Psoas muscle (tissue), 8 donors: ENCODE data around the gene ABLIM1. TPM values are rescaled to one million over a fixed set of nuclear protein-coding genes. Genes with fewer than 3 reads are reported as not detected.
A peak's percentile ranks its signal among the peaks of the same experiment; 100 is the strongest.

Source experiments
- ATAC-seq, 4 donors: fragments of 200-7000 bp; cut with Tn5 transposase; one replicate each; pipeline ENCODE4 v1.9.1; 2020; ENCODE audit warnings: moderate library complexity in 3 of 4, mild to moderate bottlenecking in 2 of 4
- DNase-seq, 2 donors: peaks; one replicate each; pipeline ENCODE4 v3.0.0-alpha.2; 2020
- H3K27ac ChIP-seq: fragments of 200-600 bp; one replicate; pipeline ENCODE4 v1.8.0; 2022
- H3K27me3 ChIP-seq, 3 donors: fragments of 200-600 bp in 1 of 3; one replicate each; pipeline versions ENCODE4 v1.6.1 to v1.8.0; 2013 to 2022; ENCODE audit warnings: low read length in 2 of 3, mild to moderate bottlenecking in 2 of 3, moderate library complexity in 1 of 3; ENCODE audit not compliant: insufficient read depth in 3 of 3
- H3K36me3 ChIP-seq, 2 donors: fragments of 200-600 bp in 1 of 2; one replicate each; pipeline versions ENCODE4 v1.6.1 to v1.8.0; 2013 to 2022; ENCODE audit warnings: low read depth in 1 of 2, mild to moderate bottlenecking in 1 of 2, moderate library complexity in 1 of 2; ENCODE audit not compliant: insufficient read depth in 1 of 2
- H3K4me1 ChIP-seq: fragments of 200-600 bp; one replicate; pipeline ENCODE4 v1.8.0; 2022
- H3K4me3 ChIP-seq: fragments of 200-600 bp; one replicate; pipeline ENCODE4 v1.8.0; 2022; ENCODE audit warnings: mild to moderate bottlenecking
- H3K9me3 ChIP-seq: fragments of 200-600 bp; one replicate; pipeline ENCODE4 v1.8.0; 2022
- WGBS, 3 donors: extraction: QIAGEN DNeasy Blood & Tissue Kit; methylation state at CpG; one replicate each; pipeline versions ENCODE4 v1.1.6 to v1.1.7; 2013; 5-methylcytosine and 5-hydroxymethylcytosine counted together
- intact Hi-C, 2 donors: fragments of 100-400 bp; cut with DNase I; formaldehyde crosslinking; loops; one replicate each; pipeline versions ENCODE4 v1.11.0 to v1.14.2; 2022
- polyA plus RNA-seq, 3 donors: library from polyadenylated mRNA; stranded (reverse); fragments of 200-250 nt; gene quantifications; one replicate each; pipeline ENCODE4 v1.2.3, GENCODE V29; 2013
- total RNA-seq, 4 donors: library from RNA; stranded (reverse); fragmentation: NEBNext Ultra II Directional in 2 of 4; extraction: Animal tissue kit (Norgen Biotek cat#: 25700) in 2 of 4; gene quantifications; one replicate each; pipeline versions ENCODE4 v1.2.1 to v1.2.4, GENCODE V29; 2021 to 2023
- TF ChIP-seq, protein P1 (sequence below): fragments of 200-600 bp; IDR thresholded peaks from one replicate; pipeline ENCODE4 v1.8.0; 2022; ENCODE audit warnings: antibody characterized with exemption
- donor health status: healthy with polysubstance abuse.
- donor health status: DM: no; HTN: no; CAD: no; lungs with moderate emphysema.
- donor health status: Bipolar disorder and iron deficiency.
- donor health status: healthy.
- donor health status: DM: yes; HTN: yes; CAD: no.
- donor health status: DM: no; HTN: no; CAD: no.
- donor health status: DM: no; HTN: no; CAD: no.
- donor health status: DM: yes; HTN: yes; CAD: no.

The ABLIM1 gene
- total and polyA plus RNA-seq, 7 donors, result 15.4 to 183 (median 21.8) TPM

DNA sequence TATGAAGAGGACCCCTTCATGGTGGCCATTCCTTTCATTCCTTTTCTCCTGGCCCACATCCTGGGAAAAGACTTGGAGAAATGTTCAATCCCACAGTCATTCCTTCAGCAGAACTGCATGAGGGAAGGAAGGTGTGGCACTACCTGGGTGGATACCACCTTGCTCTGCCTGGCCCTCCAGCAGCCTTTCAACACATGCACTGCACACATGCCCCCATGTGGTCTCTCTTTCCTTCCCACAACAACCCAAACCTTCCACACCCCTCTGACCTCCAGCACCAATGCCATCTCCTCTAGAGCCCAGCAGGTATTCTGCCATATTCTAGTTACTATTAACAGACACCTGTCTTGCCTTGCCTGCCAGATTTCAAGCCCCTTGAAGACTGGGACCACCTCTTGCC lies 213.3 kb downstream of the ABLIM1 start:
- DNase-seq (no peak), ATAC-seq (no peak)
- peaks cover 0 to 12% of the 10 kb centered on the region in 2 donors for H3K36me3 ChIP-seq
- no peaks in the 10 kb centered on the region for H3K27me3 ChIP-seq
- TF ChIP-seq, protein P1, sequence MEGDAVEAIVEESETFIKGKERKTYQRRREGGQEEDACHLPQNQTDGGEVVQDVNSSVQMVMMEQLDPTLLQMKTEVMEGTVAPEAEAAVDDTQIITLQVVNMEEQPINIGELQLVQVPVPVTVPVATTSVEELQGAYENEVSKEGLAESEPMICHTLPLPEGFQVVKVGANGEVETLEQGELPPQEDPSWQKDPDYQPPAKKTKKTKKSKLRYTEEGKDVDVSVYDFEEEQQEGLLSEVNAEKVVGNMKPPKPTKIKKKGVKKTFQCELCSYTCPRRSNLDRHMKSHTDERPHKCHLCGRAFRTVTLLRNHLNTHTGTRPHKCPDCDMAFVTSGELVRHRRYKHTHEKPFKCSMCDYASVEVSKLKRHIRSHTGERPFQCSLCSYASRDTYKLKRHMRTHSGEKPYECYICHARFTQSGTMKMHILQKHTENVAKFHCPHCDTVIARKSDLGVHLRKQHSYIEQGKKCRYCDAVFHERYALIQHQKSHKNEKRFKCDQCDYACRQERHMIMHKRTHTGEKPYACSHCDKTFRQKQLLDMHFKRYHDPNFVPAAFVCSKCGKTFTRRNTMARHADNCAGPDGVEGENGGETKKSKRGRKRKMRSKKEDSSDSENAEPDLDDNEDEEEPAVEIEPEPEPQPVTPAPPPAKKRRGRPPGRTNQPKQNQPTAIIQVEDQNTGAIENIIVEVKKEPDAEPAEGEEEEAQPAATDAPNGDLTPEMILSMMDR, result no peak
- no peak overlapping the region for H3K4me3 ChIP-seq
- intact Hi-C loops, result no loop called here
- H3K4me1 ChIP-seq, result no peaks in the 10 kb centered on the region
- no peak overlapping the region for H3K27ac ChIP-seq
- no peaks in the 10 kb centered on the region for H3K9me3 ChIP-seq

DNA sequence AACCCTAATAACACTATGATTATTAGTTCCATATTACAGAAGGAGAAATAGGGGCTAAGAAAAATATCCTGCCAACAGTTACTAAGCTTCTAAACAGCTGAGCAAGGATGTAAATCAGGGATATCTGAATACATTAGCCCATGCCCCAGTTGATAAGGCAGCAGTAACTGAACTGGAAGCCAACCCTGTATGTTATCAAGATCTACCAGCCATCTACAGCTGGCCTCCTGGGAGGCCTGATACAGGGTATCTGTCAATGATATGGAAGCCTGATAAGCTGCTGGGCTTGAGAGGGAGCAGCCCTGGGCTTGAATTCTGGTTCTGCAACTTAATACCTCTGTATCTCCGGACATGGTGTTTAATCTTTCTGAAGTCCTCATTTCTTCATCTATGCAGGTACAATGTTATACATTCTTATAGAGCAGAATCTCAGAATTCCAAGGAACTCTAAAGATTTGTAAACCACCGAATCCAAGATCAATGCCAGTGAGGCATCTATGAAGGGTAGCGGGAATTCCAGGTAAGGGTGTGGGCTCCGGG lies 215.9 kb downstream of the ABLIM1 start:
- Histone ChIP-seq H3K27ac (no peak overlapping the region), H3K4me1 (no peaks in the 10 kb centered on the region), H3K9me3 (no peaks in the 10 kb centered on the region), H3K27me3 (no peaks in the 10 kb centered on the region), H3K4me3 (no peak overlapping the region), H3K36me3 (peaks cover 3 to 24% of the 10 kb centered on the region in 2 donors)
- WGBS, 3 donors, result 74 to 83% (median 82%) methylated on average over 4 of the region's 4 CpGs
- ATAC-seq (no peak), DNase-seq (no peak)
- intact Hi-C loops, result no loop called here
- TF ChIP-seq, protein P1, result no peak

DNA sequence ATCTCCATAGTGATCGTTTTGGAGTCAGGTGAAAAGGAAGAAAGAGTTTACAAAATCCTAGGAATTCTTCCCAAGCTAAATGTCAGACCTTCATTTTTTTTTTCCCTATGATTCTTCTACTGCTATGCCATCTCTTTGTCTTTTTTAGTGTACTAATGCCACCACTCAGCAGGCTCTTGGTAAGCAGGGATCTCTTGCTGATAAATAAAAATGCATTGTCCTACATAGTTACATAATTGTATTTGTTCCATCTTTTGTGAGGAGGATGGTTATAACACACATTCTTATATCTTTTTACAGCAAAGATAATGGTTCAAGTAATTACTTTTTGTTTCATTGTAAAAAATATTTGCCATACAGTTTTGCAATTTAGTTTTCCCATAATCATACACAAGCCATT lies 217.0 kb downstream of the ABLIM1 start:
- Histone ChIP-seq H3K4me1 (no peaks in the 10 kb centered on the region), H3K27me3 (no peaks in the 10 kb centered on the region), H3K27ac (no peak overlapping the region), H3K36me3 (peaks cover 3 to 27% of the 10 kb centered on the region in 2 donors), H3K9me3 (no peaks in the 10 kb centered on the region), H3K4me3 (no peak overlapping the region)
- no peak for ATAC-seq
- intact Hi-C loops, result no loop called here
- 88 to 100% (median 92%) methylated on average over 1 of the region's 1 CpG for WGBS, 3 donors
- TF ChIP-seq, protein P1, result no peak
- DNase-seq, result no peak

DNA sequence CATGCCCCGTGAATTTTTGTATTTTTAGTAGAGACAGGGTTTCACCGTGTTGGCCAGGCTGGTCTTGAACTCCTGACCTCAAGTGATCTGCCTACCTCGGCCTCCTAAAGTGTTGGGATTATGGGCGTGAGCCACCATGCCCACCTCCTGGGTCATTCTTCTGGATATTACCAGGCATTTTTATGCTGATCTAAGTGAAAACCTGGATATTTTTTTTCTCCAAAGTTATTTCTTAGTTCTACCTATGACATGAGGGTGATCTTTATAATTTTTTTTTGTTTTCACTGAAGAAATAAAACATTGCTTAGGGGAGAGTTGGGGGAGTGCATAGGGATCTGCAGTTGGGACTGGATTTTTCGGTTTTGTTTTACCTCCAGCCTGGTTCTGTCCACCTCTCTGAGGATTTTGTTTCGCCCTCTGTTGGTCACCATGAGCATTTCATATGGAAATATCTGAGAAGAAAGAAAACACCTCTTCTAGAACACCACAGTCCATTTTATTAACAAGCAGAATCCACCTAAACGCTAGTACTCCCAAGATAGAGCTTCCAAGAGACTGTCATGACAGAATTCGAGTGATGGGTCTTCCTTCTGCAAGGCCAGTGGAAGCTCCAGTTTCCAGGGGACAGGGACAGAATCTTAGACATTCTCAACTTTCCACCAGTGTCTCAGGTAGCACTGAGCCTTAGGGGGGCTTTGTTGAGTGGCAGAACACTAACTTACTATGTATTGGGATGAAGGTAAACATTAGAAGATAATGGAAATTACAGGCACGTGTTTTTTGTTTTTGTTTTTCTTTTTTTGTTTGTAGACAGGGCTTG lies 220.4 kb downstream of the ABLIM1 start:
- no peaks in the 10 kb centered on the region for H3K4me1 ChIP-seq
- ATAC-seq, result no peak
- H3K27me3 ChIP-seq, result no peaks in the 10 kb centered on the region
- no peaks in the 10 kb centered on the region for H3K9me3 ChIP-seq
- TF ChIP-seq, protein P1, result peak; percentile 36
- no peak overlapping the region for H3K27ac ChIP-seq
- intact Hi-C loops, result loop anchor here (5.0 to 10.0 kb wide), 2 partner anchors 133 to 135 kb away; no protein-coding TSS in a partner anchor
- no peak for DNase-seq
- 79 to 86% (median 81%) methylated on average over 9 of the region's 9 CpGs for whole genome bisulfite sequencing, 3 donors
- peaks cover 3 to 25% of the 10 kb centered on the region in 2 donors for H3K36me3 ChIP-seq
- H3K4me3 ChIP-seq, result no peak overlapping the region
